ENCODE measurements around the gene APPL2. TPM values are rescaled to one million over a fixed set of nuclear protein-coding genes. Genes with fewer than 3 reads are reported as not detected.
"Not testable (repeated sequence)": the region's sequence is repeated elsewhere in the genome, so short reads cannot be mapped to it uniquely, and the experiment has no call there.

The APPL2 gene
- total and polyA plus RNA-seq, 8 donors = 15.9 to 407 (median 56.0) TPM

- no peaks in the 10 kb centered on the region for H3K36me3 ChIP-seq
- TF ChIP-seq POLR2AphosphoS5 (IDR thresholded peaks at IDR 0.05) (no peak), EP300 (IDR thresholded peaks at IDR 0.05) (no peak), POLR2A (IDR thresholded peaks at IDR 0.05) (no peak), CTCF (IDR thresholded peaks at IDR 0.05) (no peak)
- H3K27me3 ChIP-seq = no peaks in the 10 kb centered on the region
- no peak overlapping the region for H3K4me3 ChIP-seq
- WGBS, 5 donors = 45 to 66% (median 57%) methylated on average over 2 of the region's 2 CpGs
- intact Hi-C loops (cut with DNase I; ENCODE audit: low total_unique reads) = no loop called here
- peaks cover 0 to 5% (median 0%) of the 10 kb centered on the region in 4 donors for H3K4me1 ChIP-seq
- H3K27ac ChIP-seq = no peak overlapping the region
- DNase-seq = no peak
- H3K9me3 ChIP-seq = no peaks in the 10 kb centered on the region
These were observed 20.0 kb upstream of the APPL2 start for GRCh38 chr12:105256011-105256410.

GRCh38 chr12:105253866-105254513, 18.0 kb upstream of the APPL2 start:
- H3K9me3 ChIP-seq = no peaks in the 10 kb centered on the region
- no peak overlapping the region for H3K4me3 ChIP-seq
- no peaks in the 10 kb centered on the region for H3K36me3 ChIP-seq
- DNase-seq = peak in 1 of 2 donors; percentile 23
- WGBS, 5 donors = 67 to 76% (median 70%) methylated on average over 3 of the region's 3 CpGs
- TF ChIP-seq EP300 (IDR thresholded peaks at IDR 0.05) = no peak
- no peak for TF ChIP-seq CTCF (IDR thresholded peaks at IDR 0.05)
- no peak for TF ChIP-seq POLR2A (IDR thresholded peaks at IDR 0.05)
- TF ChIP-seq POLR2AphosphoS5 (IDR thresholded peaks at IDR 0.05) = no peak
- intact Hi-C loops (cut with DNase I; ENCODE audit: low total_unique reads) = no loop called here
- H3K27me3 ChIP-seq = no peaks in the 10 kb centered on the region
- H3K4me1 ChIP-seq = peaks cover 0 to 5% (median 0%) of the 10 kb centered on the region in 4 donors
- H3K27ac ChIP-seq = no peak overlapping the region

- WGBS, 5 donors = 84 to 95% (median 92%) methylated on average over 5 of the region's 5 CpGs
- no peaks in the 10 kb centered on the region for H3K36me3 ChIP-seq
- intact Hi-C loops (cut with DNase I; ENCODE audit: low total_unique reads) = no loop called here
These were observed 16.9 kb upstream of the APPL2 start for GRCh38 chr12:105252901-105253300.

GRCh38 chr12:105245776-105246427, 9.9 kb upstream of the APPL2 start:
- H3K4me1 ChIP-seq; H3K4me3 ChIP-seq; H3K27ac ChIP-seq; H3K27me3 ChIP-seq; DNase-seq; intact Hi-C loops (cut with DNase I; ENCODE audit: low total_unique reads); H3K36me3 ChIP-seq; H3K9me3 ChIP-seq: not testable (repeated sequence)
- 82 to 96% (median 88%) methylated on average over 15 to 20 of the region's 20 CpGs for WGBS, 5 donors

More at GRCh38 chr12:105252901-105253300, 16.9 kb upstream of the APPL2 start:
- Histone ChIP-seq H3K4me3 (no peak overlapping the region), H3K27ac (no peak overlapping the region), H3K4me1 (peaks cover 0 to 5% (median 0%) of the 10 kb centered on the region in 4 donors), H3K9me3 (no peaks in the 10 kb centered on the region), H3K27me3 (no peaks in the 10 kb centered on the region)
- TF ChIP-seq POLR2AphosphoS5 (IDR thresholded peaks at IDR 0.05) (no peak), EP300 (IDR thresholded peaks at IDR 0.05) (no peak), POLR2A (IDR thresholded peaks at IDR 0.05) (no peak), CTCF (IDR thresholded peaks at IDR 0.05) (no peak)
- DNase-seq = no peak

GRCh38 chr12:105245291-105245690, 9.3 kb upstream of the APPL2 start:
- no peak for TF ChIP-seq CTCF (IDR thresholded peaks at IDR 0.05)
- TF ChIP-seq POLR2A (IDR thresholded peaks at IDR 0.05) = no peak
- TF ChIP-seq POLR2AphosphoS5 (IDR thresholded peaks at IDR 0.05) = no peak
- TF ChIP-seq EP300 (IDR thresholded peaks at IDR 0.05) = no peak
- intact Hi-C loops (cut with DNase I; ENCODE audit: low total_unique reads) = no loop called here
- Histone ChIP-seq H3K36me3 (no peaks in the 10 kb centered on the region), H3K9me3 (no peaks in the 10 kb centered on the region), H3K4me3 (no peak overlapping the region), H3K27ac (no peak overlapping the region), H3K27me3 (no peaks in the 10 kb centered on the region), H3K4me1 (no peaks in the 10 kb centered on the region)
- no peak for DNase-seq
- WGBS, 5 donors = 83 to 93% (median 89%) methylated on average over 4 of the region's 4 CpGs

All from stomach (tissue), 9 donors.